Activated naive CD4-positive, alpha-beta T cell treated with Interleukin-2 at 50 U/mL for 16 hours (primary cell): Measurements from ENCODE around the gene POU4F2.

Source experiments
- DNase-seq: peaks from one replicate; pipeline ENCODE4 v3.0.0-alpha.2; 2020

Gene POU4F2, protein sequence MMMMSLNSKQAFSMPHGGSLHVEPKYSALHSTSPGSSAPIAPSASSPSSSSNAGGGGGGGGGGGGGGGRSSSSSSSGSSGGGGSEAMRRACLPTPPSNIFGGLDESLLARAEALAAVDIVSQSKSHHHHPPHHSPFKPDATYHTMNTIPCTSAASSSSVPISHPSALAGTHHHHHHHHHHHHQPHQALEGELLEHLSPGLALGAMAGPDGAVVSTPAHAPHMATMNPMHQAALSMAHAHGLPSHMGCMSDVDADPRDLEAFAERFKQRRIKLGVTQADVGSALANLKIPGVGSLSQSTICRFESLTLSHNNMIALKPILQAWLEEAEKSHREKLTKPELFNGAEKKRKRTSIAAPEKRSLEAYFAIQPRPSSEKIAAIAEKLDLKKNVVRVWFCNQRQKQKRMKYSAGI

DNA sequence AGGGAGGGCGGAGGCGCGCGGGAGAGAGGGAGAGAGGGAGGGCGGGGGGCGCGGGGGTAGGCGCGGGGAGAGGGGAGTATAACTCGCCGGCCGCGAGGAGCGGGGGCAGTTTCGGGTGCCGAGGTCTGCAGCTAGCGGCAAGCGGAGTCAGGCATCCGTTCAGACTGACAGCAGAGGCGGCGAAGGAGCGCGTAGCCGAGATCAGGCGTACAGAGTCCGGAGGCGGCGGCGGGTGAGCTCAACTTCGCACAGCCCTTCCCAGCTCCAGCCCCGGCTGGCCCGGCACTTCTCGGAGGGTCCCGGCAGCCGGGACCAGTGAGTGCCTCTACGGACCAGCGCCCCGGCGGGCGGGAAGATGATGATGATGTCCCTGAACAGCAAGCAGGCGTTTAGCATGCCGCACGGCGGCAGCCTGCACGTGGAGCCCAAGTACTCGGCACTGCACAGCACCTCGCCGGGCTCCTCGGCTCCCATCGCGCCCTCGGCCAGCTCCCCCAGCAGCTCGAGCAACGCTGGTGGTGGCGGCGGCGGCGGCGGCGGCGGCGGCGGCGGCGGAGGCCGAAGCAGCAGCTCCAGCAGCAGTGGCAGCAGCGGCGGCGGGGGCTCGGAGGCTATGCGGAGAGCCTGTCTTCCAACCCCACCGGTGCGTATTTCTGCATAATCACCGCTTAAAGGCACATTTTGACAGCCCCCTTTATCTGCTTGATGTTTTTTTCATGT lies at the start of gene POU4F2:
TSS of gene POU4F2 (plus strand) at position 108 of the 720 bp plus-strand sequence. CDS start at position 356, 248 bp downstream.
- DNase-seq, result no peak

DNA sequence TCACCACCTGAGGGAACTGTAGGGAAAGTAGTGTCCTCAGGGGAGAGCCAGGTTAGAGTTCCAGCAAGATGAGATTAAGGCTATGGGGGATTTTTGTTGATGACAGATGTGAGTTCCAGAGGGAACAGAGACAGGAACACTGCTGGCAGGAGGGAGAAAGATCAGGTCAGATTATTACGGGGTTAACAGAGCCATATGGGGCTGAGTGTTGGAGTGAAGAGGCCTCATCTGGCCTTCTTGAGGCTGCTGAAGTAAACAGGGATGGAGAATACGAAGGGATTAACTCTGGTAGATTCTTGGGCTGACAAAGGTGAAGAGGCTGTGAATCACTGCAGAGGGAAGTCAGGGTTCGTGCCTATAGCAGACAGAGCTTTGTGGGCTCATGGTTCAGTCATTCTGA lies 47.9 kb upstream of the POU4F2 start:
- DNase-seq, result no peak

DNA sequence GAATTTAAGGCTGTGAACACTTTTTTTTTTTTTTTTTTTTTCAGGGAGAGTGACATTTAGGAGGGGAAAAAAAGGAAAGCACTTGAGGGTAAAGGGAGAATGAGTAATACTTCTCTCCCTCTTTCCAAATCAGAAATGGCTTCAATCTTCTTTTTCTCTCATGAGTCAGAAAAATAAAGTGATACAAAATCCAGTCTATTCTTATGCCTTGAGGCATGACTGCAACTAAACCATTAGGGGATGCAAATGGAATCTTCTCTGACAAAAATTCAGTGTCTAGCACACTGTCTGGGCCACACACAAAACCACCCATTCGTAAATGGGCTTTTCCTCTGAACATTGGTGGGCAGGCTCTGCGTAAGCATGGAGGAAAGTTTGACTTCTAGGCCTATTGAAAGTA lies 46.7 kb upstream of the POU4F2 start:
- no peak for DNase-seq

DNA sequence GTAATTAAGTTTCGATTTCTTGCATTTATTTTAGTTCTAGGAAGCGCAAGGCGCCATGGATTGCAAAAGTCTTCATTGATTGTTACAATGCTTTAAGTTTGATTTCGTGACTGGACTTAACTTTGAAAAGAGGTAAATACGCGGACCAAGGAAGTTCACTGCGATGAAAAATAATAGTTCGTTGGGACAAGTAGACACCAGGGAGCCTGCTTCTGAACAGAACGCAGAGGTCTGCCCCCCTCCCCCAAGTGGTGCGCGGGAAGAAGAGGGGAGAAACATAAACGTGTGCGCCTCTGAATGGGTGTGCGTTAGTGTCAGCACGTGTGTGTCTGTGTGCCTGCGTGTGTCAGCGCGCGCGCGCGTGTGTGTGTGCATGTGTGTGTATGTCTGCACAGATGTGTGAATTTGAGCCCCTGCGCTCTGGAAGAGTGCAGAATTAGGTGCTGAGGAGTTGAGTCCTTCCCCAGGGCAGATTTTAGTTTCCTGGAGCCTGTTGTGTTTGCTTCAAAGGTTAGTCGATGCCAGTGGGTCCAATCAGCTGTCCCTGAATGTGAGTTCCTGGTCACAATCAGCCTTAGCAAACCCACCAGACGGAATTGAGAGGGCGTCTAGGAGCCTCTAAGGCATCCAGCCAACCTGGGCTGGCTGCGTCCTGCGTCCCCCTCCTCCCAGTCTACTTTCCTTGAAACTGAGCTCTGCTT lies 5.8 kb upstream of the POU4F2 start:
- no peak for DNase-seq

DNA sequence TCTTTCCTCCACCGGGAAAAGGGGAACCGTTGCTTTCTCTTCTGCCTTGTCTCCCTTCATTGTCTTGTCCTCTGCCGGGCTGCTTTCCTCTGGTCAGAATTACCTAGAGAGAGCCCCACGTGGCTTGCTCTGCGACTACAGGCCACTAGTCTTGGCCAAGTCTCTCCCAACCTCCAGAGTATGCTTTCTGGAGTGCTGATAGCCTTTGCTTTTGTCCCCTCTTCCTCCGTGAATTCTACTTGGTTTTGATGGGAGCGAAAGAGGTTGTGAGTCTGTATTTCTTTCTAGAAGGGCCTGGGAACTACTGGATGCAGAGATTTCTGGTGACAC lies 5.3 kb upstream of the POU4F2 start:
- DNase-seq, result no peak

DNA sequence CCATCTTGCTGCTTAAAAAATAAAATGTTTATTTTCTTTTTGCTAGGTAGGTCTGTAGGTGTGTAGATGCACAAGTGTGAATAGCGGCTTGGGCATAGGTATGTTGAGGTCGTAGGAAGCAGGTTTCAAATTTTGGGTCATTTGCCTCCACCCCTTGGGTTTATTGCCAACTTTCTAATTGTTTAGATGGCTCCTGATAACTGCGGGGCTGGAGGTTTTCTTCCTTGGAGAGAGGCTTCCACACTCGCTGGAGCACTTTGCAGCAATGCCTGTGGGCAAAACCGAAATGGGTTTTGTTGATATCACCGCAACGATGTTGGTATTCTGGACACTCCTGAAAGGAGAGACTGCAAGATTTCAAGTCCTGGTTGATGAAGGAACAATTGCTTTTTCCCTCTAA lies 3.9 kb upstream of the POU4F2 start:
- DNase-seq, result no peak

DNA sequence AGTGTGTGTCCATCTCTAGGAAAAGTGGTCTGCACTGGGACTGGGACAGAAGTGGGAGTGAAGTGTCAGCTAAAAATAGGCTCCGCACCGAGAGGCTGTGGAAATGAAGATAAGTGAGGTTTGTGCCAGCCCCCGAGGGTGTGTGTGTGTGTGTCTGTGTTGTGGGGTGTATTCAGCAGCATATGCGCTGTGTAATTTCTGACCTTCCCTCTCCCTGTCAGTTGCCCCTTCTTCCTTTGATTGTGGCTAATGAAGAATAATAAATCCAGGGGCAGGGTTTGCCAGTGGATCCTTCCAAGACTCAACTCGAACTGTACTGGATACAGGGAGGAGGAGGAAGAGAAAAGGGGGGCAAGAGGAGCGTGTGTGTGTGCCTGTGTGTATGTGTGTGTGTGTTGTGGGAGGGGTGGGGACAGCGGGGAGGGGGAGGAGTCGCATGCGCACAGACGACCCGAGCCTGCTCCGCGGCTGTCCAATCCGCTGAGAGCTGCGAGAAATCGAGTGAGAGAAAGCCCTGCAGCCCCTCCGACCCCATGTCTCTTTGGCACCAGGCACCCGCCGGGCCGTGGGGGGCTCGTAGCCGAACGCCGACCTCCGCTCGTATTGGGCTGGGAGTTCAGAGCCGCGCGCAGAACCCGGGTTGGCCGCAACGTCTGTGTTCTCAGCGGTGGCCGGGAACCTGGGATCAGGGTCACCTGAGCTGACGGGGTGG lies 916 bp upstream of the POU4F2 start:
- DNase-seq, result no peak

DNA sequence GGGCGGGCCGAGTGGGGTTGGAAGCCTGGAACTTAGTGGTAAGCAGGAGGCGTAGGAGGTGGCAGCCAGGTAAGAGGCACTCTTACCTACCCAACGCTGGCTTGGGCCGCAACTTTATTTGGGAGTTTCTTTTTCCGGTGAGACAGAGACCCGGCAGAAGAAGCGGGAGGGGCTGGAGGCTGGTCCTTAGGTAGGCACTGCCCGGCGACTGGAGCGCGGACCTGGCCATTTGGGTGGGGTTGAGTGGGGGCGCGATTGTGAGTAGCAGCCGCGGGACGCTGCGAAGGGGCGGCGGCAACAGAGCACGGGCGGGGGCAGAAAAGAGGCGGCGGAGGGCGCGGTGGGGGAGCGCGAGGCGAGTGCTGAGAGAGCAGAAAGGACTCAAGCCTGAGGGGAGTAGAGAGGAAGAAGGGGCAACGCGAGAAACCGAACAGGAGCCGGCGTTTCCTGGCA lies 334 bp upstream of the POU4F2 start:
- no peak for DNase-seq

DNA sequence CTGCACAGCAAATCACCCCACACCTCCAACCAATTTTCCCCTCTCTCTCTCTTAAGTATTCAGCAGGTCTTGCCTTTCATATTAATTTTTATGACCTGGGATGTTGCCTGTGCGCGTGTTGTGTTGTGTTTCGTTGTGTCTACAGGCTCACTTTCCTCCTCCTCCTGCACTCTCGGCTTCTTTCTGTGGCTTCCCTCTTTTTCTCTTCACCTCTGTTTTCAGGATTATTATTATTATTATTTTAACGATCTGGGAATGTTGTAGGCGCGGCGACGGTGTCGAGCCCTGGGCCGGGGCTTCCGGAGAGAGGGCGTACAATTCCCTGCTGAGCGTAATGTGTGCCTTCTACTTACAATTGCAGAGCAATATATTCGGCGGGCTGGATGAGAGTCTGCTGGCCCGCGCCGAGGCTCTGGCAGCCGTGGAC lies 826 bp downstream of the POU4F2 start:
- no peak for DNase-seq

DNA sequence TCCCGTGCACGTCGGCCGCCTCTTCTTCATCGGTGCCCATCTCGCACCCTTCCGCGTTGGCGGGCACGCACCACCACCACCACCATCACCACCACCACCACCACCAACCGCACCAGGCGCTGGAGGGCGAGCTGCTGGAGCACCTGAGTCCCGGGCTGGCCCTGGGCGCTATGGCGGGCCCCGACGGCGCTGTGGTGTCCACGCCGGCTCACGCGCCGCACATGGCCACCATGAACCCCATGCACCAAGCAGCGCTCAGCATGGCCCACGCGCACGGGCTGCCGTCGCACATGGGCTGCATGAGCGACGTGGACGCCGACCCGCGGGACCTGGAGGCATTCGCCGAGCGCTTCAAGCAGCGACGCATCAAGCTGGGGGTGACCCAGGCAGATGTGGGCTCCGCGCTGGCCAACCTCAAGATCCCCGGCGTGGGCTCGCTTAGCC lies 1.4 kb downstream of the POU4F2 start:
- DNase-seq, result no peak

DNA sequence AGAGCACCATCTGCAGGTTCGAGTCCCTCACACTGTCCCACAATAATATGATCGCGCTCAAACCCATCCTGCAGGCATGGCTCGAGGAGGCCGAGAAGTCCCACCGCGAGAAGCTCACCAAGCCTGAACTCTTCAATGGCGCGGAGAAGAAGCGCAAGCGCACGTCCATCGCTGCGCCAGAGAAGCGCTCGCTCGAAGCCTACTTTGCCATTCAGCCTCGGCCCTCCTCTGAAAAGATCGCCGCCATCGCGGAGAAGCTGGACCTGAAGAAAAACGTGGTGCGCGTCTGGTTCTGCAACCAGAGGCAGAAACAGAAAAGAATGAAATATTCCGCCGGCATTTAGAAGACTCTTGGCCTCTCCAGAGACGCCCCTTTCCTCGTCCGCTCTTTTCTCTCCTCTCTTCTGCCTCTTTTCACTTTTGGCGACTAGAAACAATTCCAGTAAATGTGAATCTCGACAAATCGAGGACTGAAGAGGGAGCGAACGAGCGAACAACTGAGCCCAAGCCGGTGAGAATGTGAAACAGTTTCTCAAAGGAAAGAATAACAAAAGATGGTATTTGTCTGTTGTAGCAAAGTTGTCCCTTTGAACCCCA lies 1.9 kb downstream of the POU4F2 start:
- no peak for DNase-seq

DNA sequence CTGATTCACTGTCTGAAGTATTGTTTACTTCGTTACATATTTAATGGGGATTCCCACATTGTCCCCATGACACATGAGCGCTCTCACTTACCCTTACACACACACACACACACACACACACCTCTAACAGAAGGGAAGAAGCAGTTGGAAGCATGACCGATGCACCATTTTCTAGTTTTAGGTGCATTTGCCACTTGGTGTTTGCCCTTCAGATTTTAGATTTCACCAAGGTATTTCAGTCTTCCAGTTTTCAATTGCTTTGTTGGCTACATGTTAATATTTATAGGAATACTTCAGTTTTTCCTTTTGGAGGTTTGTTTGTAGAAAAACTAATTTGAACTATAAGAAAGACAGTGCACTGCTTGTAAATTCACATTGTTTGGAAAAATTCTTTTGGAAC lies 3.1 kb downstream of the POU4F2 start:
- no peak for DNase-seq

DNA sequence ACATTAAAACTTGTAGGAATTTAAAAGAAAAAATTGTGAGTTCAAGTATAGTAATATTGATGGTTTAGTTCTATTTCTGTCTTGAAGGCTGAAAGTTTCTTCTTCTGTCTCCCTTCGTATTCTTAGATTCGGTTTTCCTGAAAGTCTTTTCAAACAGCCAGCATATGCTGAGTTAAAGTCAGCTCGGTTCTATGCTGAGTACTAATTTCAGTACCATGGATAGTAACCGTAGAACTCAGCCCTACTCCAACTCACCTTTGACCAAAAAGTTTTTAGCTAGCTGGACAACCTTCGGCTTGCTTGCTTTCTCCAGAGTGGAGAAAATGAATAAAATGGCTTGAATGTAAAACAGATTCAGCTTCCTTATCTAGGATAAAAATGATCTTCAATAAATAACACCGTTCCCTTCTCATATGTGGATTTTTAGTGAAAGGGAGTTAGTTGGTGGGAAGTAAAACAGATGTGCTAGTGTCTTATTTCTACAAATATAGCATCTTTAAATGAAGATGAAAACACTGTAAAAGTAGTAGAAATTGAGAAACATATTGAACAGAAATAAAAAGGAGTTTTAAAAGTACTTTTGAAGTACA lies 5.2 kb downstream of the POU4F2 start:
- no peak for DNase-seq

DNA sequence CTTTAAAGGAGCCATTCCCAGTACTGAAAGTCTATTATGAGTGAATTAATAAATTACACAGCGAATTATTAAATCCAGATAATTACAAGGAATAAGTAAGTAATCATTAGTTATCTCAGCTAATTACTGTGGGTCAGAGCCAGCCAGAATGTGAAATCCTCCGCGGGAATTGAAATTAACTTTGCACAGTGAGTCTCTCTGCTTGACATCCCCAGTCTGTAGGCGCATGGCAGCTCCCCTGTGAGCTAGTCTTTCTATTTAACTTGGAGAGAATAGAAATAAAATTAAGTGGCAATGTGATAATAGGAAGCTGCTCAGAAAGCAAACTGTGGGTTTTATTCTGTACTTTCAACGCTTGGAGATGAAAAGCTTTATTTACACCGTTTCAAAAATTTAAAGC lies 7.2 kb downstream of the POU4F2 start:
- DNase-seq, result no peak

DNA sequence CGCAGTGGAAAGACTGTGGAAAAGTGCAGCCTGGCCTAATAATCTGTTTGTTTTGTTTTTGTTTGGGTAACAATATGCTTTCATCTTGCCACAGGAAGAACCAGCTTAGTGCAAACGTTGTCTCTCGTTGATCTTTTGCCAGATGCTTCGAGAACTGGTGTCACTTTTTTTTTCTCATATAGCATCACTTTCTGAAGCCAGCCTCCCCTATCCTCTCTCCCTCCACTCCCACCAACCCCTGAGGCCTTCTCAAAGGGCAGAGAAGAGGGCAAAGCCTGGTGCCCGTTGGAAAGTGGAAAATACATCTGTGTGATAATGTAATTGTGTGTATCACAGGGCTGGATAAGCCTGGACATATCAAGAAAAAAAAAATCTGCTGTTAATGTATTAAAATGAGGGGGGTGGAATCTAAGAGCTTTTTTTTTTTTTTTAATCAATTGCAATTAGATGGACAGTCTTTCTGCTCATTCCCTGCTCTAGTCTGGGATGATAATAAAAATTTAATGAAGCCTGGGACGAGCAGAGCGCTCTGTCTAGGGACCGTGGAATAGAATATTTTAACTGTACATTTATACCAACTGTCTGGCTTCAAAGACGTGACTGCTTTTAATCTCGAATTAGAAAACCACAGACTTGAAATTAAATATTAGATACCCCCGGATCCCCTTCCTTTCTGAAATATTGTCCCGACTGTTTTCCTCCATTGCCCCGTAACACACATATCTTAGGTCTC lies 8.1 kb downstream of the POU4F2 start:
- DNase-seq, result no peak

DNA sequence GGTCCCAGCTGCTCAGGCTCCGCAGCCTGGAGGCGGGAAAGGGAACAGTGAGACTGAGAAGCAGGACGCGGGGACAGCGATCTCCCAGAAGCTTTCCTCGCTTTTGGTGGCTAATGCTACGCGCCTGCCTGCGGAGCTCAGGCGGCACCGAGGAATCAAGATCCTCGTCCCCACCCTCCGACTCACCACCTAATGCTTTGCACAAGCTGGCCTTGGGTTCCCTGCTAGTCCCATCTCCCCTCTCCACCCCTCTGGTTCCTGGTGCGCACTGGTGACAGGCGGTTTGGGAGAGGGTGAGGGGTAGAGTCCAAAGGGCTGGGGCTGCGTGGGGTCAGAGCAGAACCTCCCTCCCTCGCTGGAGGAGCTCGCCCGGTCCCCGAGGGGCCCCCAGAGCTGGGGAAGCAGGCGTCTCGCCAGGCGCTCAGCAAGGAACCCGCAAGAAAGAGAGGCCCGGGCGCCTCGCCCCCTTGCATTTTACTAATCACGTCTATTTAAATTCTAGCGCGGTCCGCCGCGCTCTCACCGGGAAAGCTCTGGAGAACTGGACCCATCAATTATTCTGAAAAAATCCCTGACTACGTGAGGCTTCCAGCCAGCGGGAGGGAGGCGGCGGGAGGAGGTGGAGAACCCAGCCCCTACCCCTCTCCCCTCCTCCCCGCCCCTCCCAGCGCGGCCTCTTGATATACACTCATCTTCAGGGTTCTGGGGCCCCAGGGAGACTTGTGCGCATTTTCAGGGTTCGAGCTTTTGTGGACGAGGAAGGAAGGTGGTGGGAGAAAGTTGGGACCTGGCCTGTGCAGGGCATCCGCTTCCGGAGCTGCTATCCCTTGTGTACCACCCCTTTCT lies 9.1 kb downstream of the POU4F2 start:
- no peak for DNase-seq

DNA sequence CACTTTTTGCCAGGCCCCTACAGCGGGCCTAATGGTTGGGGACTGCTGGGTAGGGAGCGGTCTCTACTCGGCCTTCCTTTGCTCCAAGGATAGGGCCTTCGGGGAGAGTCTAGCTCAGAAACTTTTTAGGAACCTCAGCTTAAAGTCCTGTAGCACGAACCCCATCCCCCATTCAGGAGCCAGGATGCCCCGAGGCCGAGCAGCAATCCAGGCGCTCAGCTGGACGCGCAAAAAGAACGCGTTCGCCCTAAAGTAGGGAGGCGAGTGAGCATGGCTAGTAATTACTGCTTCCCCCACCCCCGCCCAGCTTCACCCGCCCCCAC lies 9.7 kb downstream of the POU4F2 start:
- DNase-seq, result no peak

DNA sequence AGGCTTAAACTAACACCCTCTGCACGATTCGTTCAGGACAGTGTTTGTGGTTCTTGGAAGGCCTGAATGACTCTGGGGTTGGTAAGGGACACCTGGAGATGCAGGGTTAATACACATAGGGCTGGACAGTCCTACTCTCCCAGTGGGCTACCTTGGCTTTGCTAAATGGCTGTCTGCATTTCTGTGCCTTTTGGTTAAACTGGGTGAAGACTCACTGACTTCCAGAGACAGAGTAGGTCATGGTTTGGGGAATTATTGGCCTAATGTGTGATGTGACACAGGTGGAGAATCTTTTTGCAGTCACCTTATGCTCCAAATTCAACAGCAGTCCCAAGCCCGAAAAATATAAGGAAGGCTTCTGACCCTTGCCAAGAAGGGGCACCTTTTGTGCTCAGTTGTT lies 10.5 kb downstream of the POU4F2 start:
- DNase-seq, result no peak

DNA sequence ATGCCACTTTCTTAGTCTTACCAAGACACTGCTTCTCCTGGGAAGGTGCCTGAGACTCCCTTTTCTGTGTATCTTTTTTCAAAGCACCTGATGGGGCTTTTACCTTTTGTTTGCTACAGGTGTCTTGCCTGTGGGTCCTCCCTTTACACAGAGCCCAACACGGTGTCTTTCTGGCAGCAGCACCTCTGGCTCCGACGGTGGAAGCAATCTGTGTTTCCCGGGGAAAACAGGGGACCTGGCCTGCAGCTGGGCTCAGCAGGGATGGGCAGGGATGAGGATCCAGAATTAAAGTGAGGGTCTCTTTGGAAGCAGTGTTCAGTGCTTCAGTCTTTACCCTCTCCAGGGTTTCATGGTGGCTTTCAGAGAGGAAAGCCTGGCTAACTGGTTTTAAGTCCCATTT lies 11.3 kb downstream of the POU4F2 start:
- no peak for DNase-seq

DNA sequence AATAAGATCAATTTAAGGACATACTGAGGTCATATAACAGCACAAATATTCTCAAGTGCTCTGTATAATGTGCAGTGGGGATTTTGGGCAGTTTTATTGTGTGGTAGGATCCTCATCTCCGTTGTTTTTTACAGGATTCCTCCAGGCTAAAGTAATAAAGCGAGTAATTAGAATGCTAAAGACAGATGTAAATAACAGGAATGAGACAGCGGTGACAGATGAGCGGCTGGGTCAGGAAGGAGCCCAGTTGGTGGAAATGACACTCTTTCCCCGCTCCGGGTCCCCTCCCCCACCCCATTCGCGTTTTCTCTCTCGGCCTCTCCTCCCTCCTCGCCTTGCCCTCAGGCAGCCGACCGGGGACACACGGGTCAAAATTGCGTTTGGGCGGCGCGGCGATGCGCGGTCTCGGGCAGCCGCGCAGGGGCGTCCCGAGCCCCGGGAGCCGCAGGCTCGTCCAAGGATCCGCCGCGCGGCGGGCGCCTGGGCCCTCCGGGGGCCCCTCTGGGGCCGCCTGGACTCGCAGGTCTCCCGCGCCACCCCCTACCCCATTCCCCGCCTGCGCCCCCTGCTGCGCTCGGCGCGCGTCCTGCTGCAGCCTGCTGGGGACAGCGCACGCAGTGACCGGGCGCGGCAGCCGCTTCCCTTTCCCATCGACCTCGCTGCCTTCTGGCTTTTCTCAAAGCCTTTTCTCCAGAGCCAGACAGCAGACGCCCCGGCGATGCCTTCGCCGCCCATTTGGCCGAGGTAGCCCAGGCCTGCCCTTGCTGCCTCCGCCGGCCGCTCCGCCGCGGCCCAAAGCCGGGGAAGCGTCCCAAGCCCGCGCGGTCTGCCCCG lies 16.2 kb downstream of the POU4F2 start:
- DNase-seq, result no peak
